ENCODE measurements around the gene PDLIM7.

Gene PDLIM7

DNA sequence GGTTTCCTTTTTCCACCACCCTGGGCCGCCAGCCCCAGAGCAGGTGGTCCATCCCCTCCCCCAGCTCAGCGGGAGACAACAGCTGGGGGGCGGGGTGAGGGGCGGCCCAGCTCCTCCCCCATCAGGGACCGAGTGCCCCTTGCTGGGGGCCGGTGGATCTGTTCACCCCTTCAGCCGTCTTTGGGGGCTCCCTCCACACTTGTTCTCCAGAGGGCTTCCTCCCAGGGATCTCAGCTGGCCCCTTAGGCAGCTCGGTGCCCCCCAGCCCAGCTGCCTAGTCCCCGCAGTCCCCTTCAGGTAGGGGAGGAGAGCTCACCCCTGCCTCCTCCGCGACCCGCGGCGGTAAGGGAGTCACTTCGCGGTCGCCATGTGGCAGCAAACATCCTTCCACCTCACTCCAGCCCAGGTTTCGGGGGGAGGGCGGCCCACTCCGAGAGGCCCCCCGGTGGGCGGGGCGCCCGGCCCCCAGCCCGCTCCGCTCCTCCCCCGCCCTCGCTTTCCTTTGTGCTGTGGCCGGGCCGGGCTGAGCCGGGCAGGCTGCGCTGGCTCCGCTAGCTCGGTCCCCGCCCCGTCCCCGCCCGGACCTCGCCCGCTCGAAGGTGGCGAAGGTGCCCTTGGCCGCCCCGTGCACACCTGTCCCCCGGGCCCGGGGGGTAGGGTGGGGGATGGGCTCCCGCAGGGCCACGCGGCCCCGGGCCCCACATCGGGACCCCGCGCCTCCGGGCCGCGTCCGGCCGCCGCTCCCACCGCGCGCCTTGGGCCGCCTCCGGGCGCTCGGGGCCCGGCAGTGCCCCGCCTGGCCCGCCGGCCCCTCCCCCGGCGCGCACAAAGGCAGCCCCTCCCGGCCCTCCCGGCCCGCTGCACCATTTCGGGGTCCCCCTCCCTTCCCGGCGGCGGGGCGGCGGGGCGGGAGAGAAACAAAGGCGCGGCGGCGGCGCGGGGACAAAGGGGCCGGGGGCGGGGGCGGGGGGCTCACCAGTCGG, 24.7 kb downstream of the PDLIM7 start:
- DNase-seq, result no peak

DNA sequence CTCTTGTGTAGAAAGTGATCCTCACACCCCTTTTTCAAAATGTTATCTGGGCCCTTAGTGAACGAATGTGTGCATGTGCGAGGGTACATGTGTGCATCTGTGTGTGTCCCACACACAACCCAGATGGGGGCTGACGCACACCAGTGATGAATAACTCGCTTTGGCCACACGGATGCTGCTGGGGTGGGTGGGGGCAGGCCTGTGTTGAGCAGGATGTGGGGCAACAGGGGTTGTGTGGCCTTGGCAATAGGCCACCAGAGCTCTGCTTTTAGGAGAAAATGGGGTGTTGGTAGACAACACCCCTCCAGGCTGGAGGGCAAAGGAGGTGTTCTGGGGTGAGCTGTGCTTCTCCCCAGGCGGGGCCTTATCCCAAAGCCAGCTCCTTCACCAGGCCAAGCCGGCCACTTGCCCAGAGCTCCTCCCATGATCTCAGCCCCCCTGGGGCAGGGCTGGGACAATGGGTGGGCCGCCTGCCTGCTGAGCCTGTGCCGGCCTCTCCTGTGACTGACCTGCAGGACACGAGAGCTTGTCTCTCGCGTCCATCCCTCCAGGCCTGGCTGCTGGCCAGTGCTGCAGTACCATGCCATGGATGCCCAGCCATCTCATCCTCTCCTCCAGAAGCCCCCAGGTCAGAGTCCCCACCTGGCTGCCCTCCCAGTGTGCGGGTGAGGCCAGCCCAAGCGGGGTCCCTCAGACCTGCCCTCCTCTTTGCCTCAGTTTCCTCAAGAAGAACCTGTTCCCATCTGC, 25.6 kb downstream of the PDLIM7 start:
- no peak for DNase-seq

DNA sequence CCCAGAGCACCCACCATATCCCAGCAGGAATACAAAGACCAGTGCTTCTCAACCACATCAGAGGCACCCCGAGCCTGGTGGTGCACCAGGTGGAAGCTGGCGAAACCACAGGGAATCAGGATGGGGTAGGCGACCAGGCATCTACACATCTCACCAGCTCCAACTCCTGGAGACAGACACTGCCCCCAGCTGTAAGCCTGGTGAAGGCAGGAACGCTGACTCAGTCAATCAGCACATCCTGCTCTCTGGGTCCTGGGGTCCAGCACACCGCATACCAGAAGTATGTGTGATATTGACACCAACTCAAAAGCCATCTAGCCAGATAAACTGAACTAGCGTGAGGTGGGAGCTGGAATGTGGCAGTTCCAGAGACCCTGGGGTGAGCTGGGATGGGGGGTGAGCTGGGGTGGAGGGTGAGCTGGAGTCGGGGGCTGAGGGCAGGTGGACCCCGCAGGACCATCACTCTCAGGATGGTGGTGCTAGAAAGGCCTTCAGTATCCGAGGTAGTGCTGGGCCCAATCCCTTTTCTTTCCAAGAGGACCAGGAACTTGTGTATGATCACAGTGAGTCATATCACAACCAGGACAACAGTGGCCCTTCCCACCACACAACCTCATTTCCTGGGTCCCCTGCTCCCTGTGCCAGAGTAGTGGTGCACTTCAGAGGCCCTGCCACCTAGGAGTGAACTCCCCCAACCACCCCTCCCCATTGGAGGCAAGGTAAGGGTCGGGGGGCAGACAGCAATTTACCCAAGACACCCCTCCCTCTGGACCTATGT, 26.5 kb downstream of the PDLIM7 start:
- no peak for DNase-seq

DNA sequence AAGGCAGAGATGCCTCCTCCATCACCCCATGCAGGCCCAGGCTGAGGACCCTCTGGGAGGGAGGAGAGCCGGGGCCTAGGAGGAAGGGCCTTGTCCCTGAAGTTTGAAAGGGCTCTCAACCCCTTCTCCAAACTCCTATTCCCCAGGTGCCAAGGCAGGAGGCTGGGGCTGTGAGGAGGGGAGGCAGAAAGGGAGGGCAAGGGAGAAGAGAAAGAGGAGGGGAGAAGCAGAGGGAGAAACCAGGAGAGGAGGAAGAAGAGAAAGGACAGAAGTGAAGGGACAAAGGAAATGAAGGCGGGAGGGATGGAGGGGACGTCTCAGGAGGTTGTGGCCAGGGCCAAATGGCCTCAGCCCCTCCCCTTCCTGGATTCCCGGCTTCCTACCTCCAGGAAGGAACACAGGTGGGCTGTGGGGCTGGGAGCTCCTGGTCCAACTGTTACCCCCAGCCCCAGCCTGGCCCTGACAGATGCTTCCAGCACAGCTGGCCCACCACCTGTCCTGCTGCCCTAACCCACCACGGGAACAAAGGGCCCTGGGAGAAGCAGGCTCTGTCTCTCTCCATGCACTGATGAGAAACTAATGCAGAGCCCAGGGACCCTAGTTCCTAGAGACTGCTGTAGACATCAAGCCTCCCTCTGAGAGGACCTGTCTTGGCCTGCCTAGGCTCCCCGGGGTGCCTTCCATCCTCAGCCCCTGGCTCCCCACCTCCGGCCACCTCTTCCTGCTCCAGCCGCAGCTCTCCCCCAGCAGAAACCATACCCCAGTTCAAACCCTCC, 27.5 kb downstream of the PDLIM7 start:
- no peak for DNase-seq

DNA sequence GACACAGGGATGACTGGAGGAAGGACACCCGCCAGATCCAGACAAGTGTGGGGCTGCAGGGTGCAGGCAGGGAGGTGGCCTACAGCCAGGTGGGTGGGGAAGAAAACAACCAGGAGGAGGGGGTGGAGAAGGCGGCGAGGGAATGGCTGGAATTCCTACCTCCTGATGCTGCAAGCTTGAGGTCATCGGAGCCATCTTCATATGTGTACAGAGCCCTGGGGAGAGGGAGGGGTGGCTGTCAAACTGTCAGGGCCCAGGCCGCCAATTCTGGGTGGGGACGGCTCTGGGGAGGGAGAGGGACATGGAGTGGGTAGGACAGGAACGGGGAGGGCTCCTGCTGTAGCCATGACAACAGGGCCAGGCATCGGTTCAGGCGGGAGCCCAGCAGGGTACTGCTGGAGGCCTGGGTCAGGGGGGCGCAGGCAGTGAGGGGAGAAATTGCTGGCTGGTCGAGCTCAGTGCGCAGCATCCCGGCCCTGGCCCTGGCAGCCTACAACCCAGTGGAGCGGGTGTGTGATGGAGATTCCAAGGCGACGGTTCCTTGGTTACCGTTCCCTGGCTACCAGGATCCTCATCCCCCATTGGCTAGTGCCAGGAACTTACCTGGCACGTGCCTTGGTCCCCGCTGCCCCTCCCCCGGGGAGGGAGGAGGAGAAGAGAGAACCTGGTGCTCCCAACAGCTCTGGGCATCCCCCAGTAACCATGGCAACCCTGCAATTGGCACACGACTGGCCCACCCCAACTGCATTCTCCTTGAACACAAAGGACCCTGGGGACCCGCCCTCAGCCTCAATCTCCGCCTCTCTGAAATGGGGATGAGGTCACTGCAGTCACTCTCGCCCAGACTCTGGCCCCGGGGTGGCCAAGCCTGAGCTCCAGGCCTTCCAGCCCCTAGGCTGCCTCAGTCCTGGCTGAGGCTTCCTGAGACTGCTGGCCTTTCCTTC, 28.4 kb downstream of the PDLIM7 start:
- no peak for DNase-seq

DNA sequence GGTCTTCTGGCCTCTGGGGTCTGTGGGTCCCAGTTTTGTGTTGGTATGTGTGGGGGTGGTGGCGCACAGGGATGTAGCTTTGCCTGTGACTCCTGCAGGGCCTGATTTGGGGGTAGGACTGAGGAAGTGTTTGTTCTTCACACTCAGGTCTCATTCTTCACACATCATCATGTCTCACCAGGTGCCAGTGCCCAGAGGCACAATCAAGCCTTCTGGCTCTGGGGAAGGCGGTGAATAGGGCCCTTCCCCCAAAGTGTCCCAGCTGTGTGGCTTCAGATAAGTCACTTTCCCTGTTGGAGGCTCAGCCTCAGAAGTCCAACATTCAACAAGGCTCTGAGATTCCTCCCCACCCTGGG, 29.1 kb downstream of the PDLIM7 start:
- no peak for DNase-seq

DNA sequence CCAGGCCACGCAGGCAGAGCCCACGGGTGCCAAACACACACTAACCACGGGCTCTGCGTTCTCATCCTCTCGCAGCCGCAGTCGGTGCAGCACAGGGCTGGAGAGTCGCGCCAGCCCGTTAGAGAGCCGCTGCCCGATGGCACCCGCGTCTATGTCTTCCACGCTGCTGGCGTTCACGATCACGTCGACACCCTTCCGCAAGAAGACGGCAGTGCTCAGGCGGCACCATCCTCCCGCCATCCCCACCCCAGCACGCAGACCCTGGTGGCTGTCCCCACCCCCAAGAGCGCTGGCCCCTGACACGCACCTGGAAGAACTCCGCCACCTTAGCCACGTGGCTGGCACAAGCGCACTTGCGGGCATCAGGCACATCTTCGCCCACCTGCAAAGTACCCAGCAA, 30.0 kb downstream of the PDLIM7 start:
- no peak for DNase-seq

DNA sequence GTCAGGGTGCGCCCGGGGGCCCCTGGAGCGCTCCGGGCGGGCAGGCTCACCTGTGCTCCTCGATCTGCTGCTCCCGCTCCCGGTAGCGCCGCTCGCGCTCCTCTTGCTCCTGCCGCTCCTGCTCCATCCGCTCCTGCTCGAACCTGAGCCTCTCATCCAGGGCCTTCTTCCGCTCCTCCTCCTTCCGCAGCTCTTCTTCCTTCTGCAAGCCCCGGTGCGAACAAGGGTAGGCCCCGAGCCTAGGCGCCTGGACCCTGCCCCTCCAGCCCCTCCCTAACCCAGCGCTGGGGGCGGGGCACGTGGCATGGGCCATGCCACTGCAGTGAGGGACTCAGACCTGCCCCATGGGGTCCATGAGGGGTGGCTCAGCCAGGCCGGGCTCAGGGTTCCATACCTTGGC, 30.5 kb downstream of the PDLIM7 start:
- no peak for DNase-seq

DNA sequence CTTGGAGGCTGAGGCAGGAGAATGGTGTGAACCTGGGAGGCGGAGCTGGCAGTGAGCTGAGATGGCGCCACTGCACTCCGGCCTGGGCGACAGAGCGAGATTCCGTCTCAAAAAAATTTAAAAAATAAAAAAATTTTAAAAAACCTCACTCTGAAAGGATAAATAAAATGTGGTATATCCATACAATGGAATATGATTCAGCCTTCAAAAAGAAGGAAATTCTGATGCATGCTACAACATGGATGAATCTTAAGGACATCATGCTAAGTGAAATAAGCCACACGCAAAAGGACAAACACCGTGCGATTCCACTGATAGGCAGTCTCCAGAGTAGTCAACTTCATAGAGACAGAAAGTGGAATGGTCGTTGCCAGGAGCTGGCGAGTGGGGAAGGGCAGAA, 32.4 kb downstream of the PDLIM7 start:
- DNase-seq, result no peak

DNA sequence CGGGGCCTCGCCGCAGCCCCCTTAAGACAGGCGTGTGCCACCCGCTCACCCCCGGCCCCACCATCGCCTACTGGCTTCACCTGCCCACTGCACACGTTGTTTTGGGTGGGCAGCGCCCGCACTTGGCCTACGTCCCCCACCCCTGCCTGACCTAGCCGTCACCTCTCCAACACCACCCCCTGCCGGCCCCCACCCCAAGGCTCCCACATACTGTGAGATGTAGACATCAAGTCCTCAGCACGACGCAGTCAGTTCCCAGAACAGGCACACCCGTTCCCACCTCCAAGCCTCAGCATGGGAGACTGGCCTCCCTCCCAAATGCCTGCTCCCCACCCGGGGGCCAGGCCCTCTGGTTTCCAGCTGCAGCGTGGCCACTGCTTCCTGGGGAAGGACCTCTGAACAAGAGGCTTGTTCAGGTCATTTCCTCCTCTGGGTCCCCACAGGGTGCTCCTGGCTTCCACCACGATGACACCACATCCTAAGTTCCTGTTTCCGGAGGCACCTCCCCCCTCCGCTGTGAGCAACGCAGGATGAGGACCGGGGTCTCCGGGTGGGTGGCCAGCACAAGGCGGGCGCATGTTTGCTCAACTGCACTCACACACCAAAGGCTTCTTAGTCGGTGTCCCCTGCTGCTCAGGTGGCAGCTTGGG, 35.3 kb downstream of the PDLIM7 start:
- DNase-seq, result no peak

DNA sequence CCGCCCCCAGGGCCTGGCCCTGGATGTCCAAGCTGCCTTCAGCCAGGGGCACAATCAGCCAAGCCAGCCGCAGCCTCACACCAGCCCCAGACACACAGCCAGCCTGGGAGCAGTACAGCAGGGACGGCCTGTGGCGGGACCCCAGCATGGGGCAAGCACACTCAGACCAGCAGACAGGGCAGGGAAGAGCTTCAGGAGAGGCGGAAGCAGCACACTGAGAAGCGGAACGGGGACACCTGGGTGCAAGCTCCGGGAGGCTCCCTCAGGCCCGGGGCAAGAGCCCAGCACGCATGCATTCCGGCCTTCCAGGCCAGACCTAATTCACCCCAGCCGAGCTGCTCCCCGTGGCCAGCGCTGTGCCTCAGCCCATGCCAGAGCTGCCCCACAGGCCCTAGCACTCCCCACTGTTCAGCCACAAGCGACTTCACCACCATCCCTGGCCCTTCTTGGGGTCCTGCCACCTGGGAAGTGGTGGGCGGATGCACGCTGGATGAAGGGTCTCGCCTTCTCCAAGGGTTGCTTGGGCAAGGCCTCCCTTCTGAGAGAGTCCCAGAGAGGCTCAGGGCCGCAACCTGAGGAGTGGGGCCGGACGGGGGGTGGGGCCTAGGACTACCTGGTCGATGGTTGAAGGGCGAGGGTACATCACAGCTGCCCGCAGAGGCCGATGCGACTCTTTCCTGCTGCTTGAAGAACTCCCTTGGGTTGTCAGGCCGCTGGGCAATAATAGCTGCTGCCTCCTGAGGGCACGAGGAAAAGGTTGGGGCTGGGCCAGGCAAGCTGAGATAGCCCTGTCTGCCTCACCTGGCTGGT, 37.4 kb downstream of the PDLIM7 start:
- no peak for DNase-seq

DNA sequence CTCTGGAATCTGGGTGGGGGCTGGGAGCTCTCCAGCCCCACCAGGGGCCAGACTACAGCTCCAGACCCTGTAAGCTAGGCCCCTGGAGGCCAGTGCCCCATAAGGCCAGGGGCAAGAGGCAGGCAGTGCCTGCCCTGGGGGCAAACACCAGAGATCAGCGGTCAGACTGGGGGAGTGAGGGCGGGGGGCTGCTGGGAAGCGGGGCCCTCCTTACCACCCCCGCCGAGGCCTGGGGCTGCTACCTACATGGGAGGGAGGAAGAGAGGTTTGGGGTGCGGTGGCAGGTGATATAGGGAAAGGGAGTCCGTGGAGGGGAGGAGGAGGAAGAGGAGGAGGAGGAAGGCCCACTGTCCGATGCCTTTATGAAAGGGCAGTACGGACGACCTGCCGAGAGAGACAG, 38.0 kb downstream of the PDLIM7 start:
- DNase-seq, result no peak

DNA sequence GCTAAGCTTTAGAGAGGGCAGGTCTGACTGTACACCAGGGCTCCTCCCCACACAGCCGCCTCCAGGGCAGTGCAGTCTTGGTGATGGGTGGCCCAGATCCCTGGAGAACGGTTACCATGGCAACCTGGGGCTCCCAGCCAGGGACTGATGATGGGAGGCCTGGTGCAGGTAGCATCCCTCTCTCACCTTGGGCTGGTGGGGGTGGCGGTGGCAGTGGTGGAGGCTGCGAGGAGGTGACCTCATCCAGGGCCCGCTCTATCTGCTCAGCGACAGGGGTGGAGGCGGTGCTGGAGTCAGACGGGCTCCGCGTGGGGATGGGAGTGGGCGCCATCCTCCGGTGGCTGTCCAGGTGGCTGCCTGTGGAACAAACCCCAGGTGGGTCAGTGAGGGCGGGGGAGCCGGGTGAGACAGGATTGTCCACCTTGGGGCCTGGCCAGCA, 38.5 kb downstream of the PDLIM7 start:
- DNase-seq, result no peak

DNA sequence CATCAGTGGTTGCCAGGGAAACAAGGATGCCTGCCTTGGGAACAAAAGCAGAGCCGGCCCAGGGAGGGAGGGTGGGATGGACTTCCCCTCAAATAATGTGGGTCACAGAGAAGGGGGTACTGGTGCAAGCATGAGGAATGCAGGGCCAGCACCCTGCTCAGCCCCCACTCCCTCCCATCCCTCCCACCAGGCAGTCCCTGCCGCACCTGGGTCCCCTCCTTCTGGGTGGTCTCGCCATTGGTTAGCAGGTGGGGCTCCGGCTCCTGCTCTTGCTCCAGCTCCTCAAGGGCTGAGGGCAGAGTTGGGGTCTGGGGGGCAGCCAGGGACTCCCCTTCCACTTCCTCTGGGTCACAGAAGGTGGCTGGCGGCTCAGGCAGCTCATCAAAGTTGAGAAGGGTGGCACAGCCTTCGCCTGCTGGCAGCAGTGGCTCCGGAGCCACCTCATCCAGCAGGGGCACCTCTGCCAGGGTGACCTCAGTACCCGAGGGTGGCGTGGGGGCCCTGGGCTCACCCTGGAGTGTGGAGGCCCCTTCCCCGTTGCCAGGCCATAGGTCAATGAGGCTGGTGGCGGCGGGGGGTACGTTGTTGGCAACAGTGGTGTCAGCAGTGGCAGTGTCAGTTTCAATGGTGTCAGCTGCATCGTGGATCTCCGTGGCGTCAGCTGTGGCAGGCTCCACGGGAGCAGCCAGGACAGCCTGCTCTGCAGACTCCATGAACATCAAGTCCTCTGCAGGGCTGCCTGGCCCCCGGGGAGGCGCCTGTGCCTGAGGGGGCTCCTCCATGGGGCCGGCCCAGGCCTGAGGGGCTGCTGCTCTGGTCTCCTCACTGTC, 39.3 kb downstream of the PDLIM7 start:
- DNase-seq, result no peak

DNA sequence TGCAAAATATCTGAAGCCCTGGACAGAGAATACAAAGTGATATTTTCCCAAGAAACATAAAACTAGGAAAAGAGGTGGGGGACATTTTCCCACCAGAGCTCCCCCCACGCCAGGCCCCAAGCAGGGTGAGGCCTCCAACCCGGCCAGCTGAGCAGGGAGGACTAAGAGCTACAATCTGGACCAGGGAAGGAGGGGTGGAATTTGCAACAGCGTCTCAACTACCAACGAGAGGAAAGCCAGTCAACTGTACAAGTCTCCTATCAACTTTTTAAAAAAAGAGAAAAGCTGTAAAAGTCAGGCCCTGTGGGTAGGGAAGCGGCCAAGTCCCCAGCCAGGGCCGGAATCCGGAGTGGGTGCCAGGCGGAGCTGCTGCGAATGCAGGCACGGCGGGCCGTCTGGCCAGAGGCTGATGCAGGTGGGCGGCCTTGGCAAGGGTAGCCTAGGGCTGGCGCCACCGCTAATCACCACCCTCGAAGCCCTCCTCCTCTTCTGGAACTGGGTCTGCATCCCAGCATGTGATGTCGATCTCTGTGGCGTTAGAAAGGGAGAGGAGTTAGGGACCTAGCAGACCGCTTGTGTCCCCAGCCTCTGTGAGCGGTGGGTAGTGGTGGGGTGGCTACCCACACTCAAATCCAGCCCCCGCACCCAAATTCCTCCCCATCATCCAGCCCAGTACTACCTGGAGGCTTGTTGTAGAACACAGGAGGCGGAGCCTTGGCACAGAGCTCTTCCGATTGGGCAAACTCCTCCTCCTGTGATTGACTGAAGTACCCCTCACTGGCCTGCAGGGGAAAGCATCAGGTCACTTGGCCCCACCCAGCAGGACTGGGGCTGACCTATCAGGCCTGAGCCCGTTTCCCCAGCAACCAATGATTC, 40.2 kb downstream of the PDLIM7 start:
- DNase-seq, result peak; percentile 71 to 76

DNA sequence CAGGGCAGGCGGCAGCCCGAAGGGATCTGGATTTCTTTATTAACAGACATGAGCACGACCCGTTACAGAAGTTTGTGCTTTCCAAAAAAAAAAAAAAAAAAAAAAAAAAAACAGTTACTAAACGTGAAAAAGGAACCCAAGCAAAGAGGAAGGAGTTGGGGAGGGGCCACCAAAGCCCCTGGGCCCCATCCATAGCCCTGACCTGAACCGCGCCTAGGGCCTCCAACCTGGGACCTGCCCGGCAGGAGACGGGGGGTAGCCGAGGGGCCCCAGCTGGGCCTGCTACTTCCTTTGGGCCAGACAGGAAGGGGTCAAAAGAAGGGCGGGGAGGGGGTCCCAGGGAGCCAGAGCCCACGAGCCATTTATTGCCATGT, 40.8 kb downstream of the PDLIM7 start:
- no peak for DNase-seq

DNA sequence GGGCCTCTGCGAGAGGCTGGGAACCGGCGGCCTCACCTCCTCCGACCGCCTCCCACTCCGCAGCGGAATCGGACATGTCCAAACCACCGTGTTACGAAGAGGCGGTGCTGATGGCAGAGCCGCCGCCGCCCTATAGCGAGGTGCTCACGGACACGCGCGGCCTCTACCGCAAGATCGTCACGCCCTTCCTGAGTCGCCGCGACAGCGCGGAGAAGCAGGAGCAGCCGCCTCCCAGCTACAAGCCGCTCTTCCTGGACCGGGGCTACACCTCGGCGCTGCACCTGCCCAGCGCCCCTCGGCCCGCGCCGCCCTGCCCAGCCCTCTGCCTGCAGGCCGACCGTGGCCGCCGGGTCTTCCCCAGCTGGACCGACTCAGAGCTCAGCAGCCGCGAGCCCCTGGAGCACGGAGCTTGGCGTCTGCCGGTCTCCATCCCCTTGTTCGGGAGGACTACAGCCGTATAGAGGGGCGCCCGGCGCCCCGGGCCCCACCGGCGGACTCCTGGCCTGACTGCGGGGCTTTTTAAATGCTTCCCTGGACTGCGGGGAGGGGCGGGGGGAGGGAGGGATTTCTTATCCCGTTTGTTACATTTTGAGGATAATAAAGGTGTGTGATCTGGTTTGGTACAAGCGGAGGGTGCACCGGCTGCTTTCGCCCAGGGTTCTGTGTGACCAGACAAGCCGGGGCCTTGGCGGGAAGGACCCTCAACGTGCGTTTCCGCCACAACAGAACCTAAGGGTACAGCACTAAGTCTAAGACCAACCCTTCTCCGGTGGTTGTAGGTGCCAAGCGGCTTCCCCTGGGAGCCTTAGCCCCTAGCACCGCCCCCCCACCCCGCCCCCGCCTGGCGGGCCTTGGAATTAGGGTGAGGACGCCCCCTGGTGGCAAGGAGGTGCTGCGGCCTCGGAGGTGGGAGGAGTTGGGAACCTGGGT, 41.5 kb downstream of the PDLIM7 start:
- peak; percentile 53 to 82 for DNase-seq

Data from hippocampal formation (tissue), 2 donors.